ENCODE results near the gene GCH1.

Gene GCH1

DNA sequence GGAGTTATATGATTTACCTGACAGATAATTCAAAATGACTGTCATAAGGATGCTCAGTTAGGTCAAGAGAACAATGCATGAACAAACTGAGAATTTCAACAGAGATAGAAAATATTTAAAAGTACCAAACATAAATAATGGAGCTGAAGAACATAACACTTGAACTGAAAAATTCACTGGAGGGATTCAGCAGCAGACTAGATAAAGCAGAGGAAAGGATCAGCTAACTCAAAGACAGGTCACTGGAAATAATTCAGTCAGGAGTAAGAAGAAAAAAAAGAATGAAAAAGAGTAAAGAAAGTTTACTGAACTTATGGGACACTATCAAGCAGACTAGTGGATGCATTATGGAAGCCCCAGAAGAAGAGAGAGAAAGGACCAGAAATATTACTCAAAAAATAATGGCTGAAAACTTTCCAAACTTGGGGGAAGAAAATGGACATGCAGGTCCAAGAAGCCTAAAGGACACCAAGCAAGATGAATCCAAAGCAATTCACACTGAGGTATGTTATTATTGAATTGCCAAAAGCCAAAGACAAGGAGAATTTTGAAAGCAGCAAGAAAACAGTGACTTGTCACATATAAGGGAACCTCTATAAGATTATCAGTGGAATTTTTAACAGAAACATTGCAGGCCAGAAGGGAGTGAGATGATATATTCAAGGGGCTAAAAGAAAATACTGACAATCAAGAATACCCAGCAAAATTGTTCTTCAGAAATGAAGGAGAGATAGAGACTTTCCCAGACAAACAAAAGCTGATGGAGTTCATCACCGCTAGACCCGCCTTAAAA lies 78.7 kb downstream of the GCH1 start:
- H3K9ac ChIP-seq (ENCODE audit: low read length): no peak overlapping the region
- H3K27ac ChIP-seq (ENCODE audit: low read depth, low read length): no peak overlapping the region
- no peaks in the 10 kb centered on the region for H3K27me3 ChIP-seq (ENCODE audit: control insufficient read depth, insufficient read depth, low read length)
- no peaks in the 10 kb centered on the region for H3K4me1 ChIP-seq (ENCODE audit: control insufficient read depth, insufficient read depth, low read length)
- H3K4me3 ChIP-seq (ENCODE audit: low read length): no peak overlapping the region
- H3K36me3 ChIP-seq (ENCODE audit: control insufficient read depth, insufficient read depth, low read length): no peaks in the 10 kb centered on the region

DNA sequence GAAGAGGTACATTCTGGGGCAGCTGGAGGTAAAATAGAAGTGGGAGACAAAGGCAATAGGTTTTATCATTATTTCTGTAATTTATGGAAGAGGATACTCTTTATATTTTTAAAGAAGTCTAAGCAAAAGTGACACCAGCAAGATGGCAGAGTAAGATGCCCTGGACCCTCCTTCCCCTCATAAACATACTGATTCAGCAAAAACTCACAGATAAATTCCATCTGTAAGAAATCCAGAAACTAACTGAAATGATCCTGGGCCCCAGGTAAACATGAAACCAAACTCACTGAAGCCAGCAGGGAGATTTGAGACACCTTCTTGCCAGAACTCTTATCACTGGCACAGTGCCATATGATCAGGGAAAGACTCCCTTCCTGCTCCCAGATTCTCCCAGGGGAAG lies 79.9 kb downstream of the GCH1 start:
- Histone ChIP-seq H3K9ac (ENCODE audit: low read length) (no peak overlapping the region), H3K4me1 (ENCODE audit: control insufficient read depth, insufficient read depth, low read length) (no peaks in the 10 kb centered on the region), H3K27ac (ENCODE audit: low read depth, low read length) (no peak overlapping the region), H3K36me3 (ENCODE audit: control insufficient read depth, insufficient read depth, low read length) (no peaks in the 10 kb centered on the region), H3K4me3 (ENCODE audit: low read length) (no peak overlapping the region), H3K27me3 (ENCODE audit: control insufficient read depth, insufficient read depth, low read length) (no peaks in the 10 kb centered on the region)

DNA sequence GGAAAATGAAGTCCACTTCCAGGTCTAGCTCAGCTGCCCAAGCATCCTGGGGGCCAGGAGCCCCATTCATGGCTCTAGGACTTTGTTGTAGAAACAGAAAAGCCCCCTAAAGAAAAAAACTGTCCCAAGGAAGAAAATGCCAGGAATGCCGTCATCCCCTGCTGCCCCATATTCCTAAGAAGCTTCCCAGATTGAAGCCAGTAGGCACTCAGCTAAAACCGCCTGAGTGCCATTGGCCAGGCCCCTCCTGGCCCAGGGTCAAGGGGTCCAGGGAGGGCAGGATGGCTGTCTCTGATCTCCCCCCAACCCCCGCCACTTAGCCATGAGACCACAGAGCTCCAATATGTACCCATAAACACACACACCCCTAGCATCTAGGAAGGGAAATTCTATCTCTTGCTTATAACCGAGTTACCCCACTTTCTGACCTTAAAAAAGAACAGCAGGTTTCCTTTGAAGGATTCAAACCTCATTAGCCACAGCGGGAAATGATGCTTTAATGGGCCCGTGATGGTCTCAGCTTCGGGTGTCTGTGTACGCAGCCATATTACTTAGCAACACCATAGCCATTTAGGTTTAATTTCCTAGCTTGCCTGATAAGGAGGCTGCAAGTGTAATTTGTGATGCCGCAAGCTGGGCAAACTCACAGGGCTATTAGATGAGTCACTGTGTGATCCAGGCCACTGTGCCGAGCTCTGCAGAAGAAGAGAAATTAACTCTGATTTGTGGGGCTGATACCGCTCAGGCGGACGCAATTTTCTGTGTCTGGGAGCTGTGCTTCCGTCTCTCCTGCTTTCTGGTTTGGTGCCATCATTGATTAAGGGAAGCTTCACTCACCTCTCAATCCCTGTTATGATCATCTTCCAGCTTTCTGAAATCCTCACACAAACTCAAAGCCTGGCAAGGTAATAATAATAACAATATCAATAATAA lies 84.2 kb downstream of the GCH1 start:
- Histone ChIP-seq H3K4me3 (ENCODE audit: low read length) (no peak overlapping the region), H3K9ac (ENCODE audit: low read length) (no peak overlapping the region)

DNA sequence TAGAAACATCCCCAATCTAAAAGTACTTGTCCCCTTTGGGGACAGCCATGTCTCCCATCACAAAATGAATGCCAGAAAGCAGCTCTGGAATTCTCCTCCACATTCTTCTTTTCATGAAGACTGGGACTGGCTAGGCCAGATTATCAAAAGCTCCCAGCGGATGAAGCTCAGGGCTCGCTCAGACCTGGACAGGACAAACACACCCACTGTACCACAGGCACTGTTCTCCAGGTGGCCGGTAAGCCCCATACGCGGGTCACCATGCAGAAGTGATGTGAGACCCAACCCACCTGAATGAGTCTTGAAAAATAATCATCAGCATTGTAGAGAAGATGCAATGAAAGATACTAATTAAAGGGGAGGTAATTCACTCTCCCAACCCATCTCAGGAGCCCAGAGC lies 85.1 kb downstream of the GCH1 start:
- no peak overlapping the region for H3K27ac ChIP-seq (ENCODE audit: low read depth, low read length)
- no peaks in the 10 kb centered on the region for H3K4me1 ChIP-seq (ENCODE audit: control insufficient read depth, insufficient read depth, low read length)
- H3K27me3 ChIP-seq (ENCODE audit: control insufficient read depth, insufficient read depth, low read length): no peaks in the 10 kb centered on the region
- H3K9ac ChIP-seq (ENCODE audit: low read length): no peak overlapping the region
- no peaks in the 10 kb centered on the region for H3K36me3 ChIP-seq (ENCODE audit: control insufficient read depth, insufficient read depth, low read length)
- H3K4me3 ChIP-seq (ENCODE audit: low read length): no peak overlapping the region

More for the DNA sequence above, 84.2 kb downstream of the GCH1 start:
- Histone ChIP-seq H3K27me3 (ENCODE audit: control insufficient read depth, insufficient read depth, low read length) (no peaks in the 10 kb centered on the region), H3K4me1 (ENCODE audit: control insufficient read depth, insufficient read depth, low read length) (no peaks in the 10 kb centered on the region), H3K27ac (ENCODE audit: low read depth, low read length) (no peak overlapping the region), H3K36me3 (ENCODE audit: control insufficient read depth, insufficient read depth, low read length) (no peaks in the 10 kb centered on the region)

DNA sequence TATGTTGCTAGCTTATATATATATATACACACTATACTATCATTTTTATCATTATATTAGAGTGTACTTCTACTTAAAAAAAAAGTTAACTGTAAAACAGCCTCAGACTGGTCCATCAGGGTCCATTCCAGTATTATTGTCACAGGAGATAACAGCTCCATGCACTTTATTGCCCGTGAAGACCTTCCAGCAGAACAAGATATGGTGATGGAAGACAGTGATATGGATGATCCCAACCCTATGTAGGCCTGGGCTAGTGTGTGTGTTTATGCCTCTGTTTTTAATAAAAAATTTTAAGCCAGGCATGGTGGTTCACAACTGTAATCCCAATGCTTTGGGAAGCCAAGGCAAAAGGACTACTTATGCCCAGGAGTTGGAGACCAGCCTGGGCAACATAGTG lies 86.2 kb downstream of the GCH1 start:
- no peak overlapping the region for H3K4me3 ChIP-seq (ENCODE audit: low read length)
- H3K27me3 ChIP-seq (ENCODE audit: control insufficient read depth, insufficient read depth, low read length): no peaks in the 10 kb centered on the region
- H3K36me3 ChIP-seq (ENCODE audit: control insufficient read depth, insufficient read depth, low read length): no peaks in the 10 kb centered on the region
- no peak overlapping the region for H3K9ac ChIP-seq (ENCODE audit: low read length)
- no peak overlapping the region for H3K27ac ChIP-seq (ENCODE audit: low read depth, low read length)
- H3K4me1 ChIP-seq (ENCODE audit: control insufficient read depth, insufficient read depth, low read length): no peaks in the 10 kb centered on the region

DNA sequence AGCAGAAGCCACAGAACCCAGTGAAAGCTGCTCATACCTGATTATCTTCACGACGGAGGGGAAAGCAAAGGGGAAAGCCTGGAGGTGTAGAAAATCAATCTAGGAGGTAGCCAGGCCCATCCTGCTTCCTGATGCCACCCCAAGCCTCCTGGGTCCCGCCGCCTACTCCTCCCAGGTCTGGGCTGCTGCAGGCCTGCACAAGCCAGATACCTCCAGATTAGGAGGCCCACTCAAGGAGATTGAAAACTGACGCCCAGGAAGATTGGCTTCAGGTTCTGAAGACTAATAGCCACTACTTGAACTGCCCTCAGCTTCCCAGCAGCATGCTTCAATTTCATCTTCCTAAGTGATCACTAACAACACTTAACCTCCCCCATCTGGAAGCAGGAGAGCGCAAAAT lies 87.1 kb downstream of the GCH1 start:
- no peaks in the 10 kb centered on the region for H3K27me3 ChIP-seq (ENCODE audit: control insufficient read depth, insufficient read depth, low read length)
- H3K4me1 ChIP-seq (ENCODE audit: control insufficient read depth, insufficient read depth, low read length): no peaks in the 10 kb centered on the region
- H3K4me3 ChIP-seq (ENCODE audit: low read length): no peak overlapping the region
- H3K36me3 ChIP-seq (ENCODE audit: control insufficient read depth, insufficient read depth, low read length): no peaks in the 10 kb centered on the region
- no peak overlapping the region for H3K27ac ChIP-seq (ENCODE audit: low read depth, low read length)
- no peak overlapping the region for H3K9ac ChIP-seq (ENCODE audit: low read length)

DNA sequence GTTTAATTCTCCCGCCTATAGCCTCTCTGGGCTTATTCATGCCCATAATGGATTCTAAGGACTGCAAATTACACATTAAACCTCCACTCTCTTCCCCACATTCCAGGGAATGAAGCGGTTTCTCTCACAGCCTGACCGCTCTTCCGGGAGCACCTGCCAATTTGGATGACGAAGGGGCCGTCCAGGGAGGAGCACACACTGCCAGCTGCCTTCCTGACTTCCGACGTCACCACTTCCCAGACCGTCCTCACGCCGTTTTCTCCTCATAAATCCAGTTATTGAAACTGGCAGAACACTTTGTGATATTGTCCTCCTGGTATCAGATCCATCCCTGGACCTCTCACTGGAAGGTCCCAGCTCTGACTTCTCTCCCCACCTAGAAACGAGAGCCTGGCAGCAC lies 87.6 kb downstream of the GCH1 start:
- Histone ChIP-seq H3K27ac (ENCODE audit: low read depth, low read length) (no peak overlapping the region), H3K27me3 (ENCODE audit: control insufficient read depth, insufficient read depth, low read length) (no peaks in the 10 kb centered on the region), H3K36me3 (ENCODE audit: control insufficient read depth, insufficient read depth, low read length) (no peaks in the 10 kb centered on the region), H3K9ac (ENCODE audit: low read length) (no peak overlapping the region), H3K4me3 (ENCODE audit: low read length) (no peak overlapping the region), H3K4me1 (ENCODE audit: control insufficient read depth, insufficient read depth, low read length) (no peaks in the 10 kb centered on the region)

DNA sequence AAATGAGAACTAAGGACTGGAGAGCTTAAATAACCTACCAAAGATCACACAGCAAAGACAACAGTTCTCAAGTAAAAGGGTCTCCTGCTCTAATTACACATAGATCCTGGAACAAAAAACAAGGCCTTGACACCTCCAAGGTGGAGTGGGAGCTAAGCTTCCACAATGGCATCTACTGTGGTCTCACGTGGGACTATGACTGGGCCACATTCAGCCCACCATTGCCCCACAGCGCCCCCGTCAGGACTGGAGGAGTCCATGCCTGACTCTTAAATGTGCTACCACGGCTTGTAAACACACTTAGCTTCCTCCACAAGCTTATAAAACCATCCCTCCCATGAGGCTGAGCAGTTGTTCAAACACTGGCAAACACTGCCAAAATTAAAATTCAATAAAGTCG lies 88.5 kb downstream of the GCH1 start:
- no peak overlapping the region for H3K4me3 ChIP-seq (ENCODE audit: low read length)
- no peak overlapping the region for H3K27ac ChIP-seq (ENCODE audit: low read depth, low read length)
- no peaks in the 10 kb centered on the region for H3K27me3 ChIP-seq (ENCODE audit: control insufficient read depth, insufficient read depth, low read length)
- no peak overlapping the region for H3K9ac ChIP-seq (ENCODE audit: low read length)
- no peaks in the 10 kb centered on the region for H3K4me1 ChIP-seq (ENCODE audit: control insufficient read depth, insufficient read depth, low read length)
- H3K36me3 ChIP-seq (ENCODE audit: control insufficient read depth, insufficient read depth, low read length): no peaks in the 10 kb centered on the region

DNA sequence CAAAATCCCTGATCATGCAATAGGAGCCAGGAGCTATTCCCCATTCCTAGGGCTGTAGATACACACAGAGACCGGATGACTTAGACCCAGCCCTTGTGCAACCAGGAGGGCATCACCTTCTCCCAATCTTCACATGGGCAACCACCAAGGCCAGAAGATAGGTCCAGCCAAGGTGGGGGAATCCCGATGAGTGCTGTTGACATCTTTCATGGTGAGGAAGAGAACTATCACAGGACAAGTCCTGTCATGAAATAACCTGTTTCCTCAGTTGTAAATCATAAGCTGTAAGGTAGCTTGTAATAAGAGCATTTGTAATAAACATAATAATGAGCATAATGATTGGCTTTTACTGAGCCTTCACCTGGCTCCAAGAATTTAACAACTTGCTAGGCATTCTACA lies 89.5 kb downstream of the GCH1 start:
- H3K27ac ChIP-seq (ENCODE audit: low read depth, low read length): no peak overlapping the region
- no peak overlapping the region for H3K4me3 ChIP-seq (ENCODE audit: low read length)
- no peaks in the 10 kb centered on the region for H3K36me3 ChIP-seq (ENCODE audit: control insufficient read depth, insufficient read depth, low read length)
- H3K4me1 ChIP-seq (ENCODE audit: control insufficient read depth, insufficient read depth, low read length): no peaks in the 10 kb centered on the region
- H3K27me3 ChIP-seq (ENCODE audit: control insufficient read depth, insufficient read depth, low read length): no peaks in the 10 kb centered on the region
- H3K9ac ChIP-seq (ENCODE audit: low read length): no peak overlapping the region

DNA sequence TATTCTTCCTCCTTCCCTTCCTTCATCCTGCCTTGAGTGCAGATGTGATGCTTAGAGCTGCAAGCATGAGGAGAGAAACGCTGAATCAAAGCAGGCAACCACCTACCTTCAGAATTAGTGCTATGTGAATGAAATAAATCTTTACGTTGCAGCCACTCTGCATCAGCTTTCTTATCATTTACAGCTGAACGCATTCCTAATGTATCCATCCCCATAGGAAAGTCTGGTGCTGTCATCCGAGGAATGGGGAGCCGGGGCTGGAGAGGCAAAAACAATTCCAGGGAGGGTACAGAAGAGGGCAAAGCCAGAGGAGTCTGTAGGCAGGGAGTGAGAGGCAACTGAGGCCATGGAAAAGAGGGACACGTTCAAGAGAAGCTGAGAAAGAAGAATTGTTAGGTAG lies 90.0 kb downstream of the GCH1 start:
- Histone ChIP-seq H3K36me3 (ENCODE audit: control insufficient read depth, insufficient read depth, low read length) (no peaks in the 10 kb centered on the region), H3K9ac (ENCODE audit: low read length) (no peak overlapping the region), H3K4me3 (ENCODE audit: low read length) (no peak overlapping the region), H3K27me3 (ENCODE audit: control insufficient read depth, insufficient read depth, low read length) (no peaks in the 10 kb centered on the region), H3K27ac (ENCODE audit: low read depth, low read length) (no peak overlapping the region), H3K4me1 (ENCODE audit: control insufficient read depth, insufficient read depth, low read length) (no peaks in the 10 kb centered on the region)

DNA sequence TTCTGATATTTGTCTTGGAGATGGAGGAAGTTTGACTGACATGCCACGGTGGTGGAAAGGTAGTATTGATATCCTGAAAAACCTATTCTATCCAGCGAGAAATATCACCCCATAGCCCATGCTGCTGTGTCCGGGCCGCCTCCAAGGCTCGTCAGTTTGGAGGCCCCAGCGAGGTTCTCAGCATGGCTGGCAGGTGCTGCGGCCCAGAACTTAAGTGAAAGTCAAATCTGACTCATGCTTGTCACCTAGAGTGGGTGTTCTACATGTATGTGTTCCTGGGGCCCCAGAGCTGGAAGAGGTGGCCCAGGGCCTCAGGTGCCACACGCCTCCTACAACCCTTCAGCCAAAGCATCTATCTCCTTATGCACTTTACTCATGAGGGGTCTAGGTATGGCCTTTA lies 92.9 kb downstream of the GCH1 start:
- no peaks in the 10 kb centered on the region for H3K27me3 ChIP-seq (ENCODE audit: control insufficient read depth, insufficient read depth, low read length)
- no peaks in the 10 kb centered on the region for H3K36me3 ChIP-seq (ENCODE audit: control insufficient read depth, insufficient read depth, low read length)
- no peak overlapping the region for H3K9ac ChIP-seq (ENCODE audit: low read length)
- no peak overlapping the region for H3K27ac ChIP-seq (ENCODE audit: low read depth, low read length)
- H3K4me1 ChIP-seq (ENCODE audit: control insufficient read depth, insufficient read depth, low read length): peaks cover 2% of the 10 kb centered on the region
- no peak overlapping the region for H3K4me3 ChIP-seq (ENCODE audit: low read length)

DNA sequence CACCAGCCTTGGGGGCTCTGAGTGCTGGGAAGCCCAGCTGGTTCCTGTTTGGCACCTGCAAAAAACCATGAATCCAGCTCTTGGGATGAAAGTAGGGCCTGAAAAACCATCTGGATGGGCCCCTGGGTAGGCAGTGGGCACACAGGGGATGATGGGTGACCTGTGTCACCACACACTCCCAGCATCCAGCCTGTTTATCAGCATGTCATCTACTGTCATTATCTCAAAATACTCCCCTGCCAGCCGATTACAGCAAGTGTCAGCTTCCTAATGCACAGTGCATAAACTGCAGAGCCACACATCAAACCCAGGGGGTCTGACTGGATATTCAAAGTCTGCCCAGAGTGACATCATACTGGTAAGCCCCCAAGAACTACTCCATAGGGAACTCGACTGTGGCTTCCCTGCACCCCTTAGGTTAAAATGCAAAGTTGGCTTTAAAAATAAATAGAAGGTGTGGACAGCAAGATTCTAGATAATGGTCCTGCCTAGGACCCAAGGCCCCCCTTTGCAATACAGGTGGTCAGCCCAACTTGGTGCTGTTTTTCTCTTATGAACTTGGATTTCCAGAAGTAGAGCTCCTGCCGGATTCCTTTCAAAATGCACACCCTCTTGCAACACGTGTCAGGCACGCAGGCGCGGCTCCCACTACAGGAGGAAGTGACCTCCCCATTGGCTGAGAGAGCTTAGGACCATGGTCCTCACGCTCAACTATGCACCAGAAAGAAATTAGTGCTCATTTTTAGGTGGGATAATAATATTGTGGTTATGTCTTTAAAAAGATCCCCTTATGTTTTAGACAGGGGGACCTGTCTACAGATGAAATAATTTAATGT lies 94.1 kb downstream of the GCH1 start:
- no peak overlapping the region for H3K9ac ChIP-seq (ENCODE audit: low read length)
- no peaks in the 10 kb centered on the region for H3K27me3 ChIP-seq (ENCODE audit: control insufficient read depth, insufficient read depth, low read length)
- no peaks in the 10 kb centered on the region for H3K36me3 ChIP-seq (ENCODE audit: control insufficient read depth, insufficient read depth, low read length)
- H3K4me1 ChIP-seq (ENCODE audit: control insufficient read depth, insufficient read depth, low read length): peaks cover 2% of the 10 kb centered on the region
- H3K4me3 ChIP-seq (ENCODE audit: low read length): no peak overlapping the region
- no peak overlapping the region for H3K27ac ChIP-seq (ENCODE audit: low read depth, low read length)
